ENCODE results near the gene ST3GAL2. TPM values are rescaled to one million over a fixed set of nuclear protein-coding genes. Genes with fewer than 3 reads are reported as not detected.

Gene ST3GAL2
- total RNA-seq, 1 donor from 2014 or later, result 35.6 TPM

GRCh38 chr16:70441406-70441990 lies 2.6 kb upstream of the ST3GAL2 start:
- H3K4me1 Mint-ChIP-seq (ENCODE audit: low read depth), result peaks cover 26% of the 10 kb centered on the region

GRCh38 chr16:70440009-70440692 lies 1.3 kb upstream of the ST3GAL2 start:
- peaks cover 29% of the 10 kb centered on the region for H3K4me1 Mint-ChIP-seq (ENCODE audit: low read depth)
- intact Hi-C loops (cut with micrococcal nuclease), result no loop called here
- H3K36me3 Mint-ChIP-seq (ENCODE audit: low read depth), result peaks cover 3% of the 10 kb centered on the region
- H3K27me3 Mint-ChIP-seq (ENCODE audit: insufficient read depth), result no peaks in the 10 kb centered on the region
- no peak for DNase-seq (ENCODE audit: low spot score)
- H3K27ac Mint-ChIP-seq, result peak overlapping the region; percentile 52
- no peaks in the 10 kb centered on the region for H3K9me3 Mint-ChIP-seq
- peak overlapping the region; percentile 86 for H3K4me3 Mint-ChIP-seq

More at GRCh38 chr16:70441406-70441990, 2.6 kb upstream of the ST3GAL2 start:
- Mint-ChIP-seq H3K4me3 (peak overlapping the region; percentile 57), H3K36me3 (ENCODE audit: low read depth) (peaks cover 1% of the 10 kb centered on the region), H3K9me3 (no peaks in the 10 kb centered on the region), H3K27ac (no peak overlapping the region), H3K27me3 (ENCODE audit: insufficient read depth) (no peaks in the 10 kb centered on the region)
- no peak for DNase-seq (ENCODE audit: low spot score)
- intact Hi-C loops (cut with micrococcal nuclease), result no loop called here

GRCh38 chr16:70438585-70438968 lies 323 bp downstream of the ST3GAL2 start:
- DNase-seq (ENCODE audit: low spot score), result no peak
- intact Hi-C loops (cut with micrococcal nuclease), result loop anchor here (2.0 to 5.0 kb wide), 3 partner anchors 34 to 186 kb away; partner anchors contain the start of genes AARS1 and EXOSC6
- Mint-ChIP-seq H3K27ac (peak overlapping the region; percentile 92), H3K27me3 (ENCODE audit: insufficient read depth) (no peaks in the 10 kb centered on the region), H3K36me3 (ENCODE audit: low read depth) (peaks cover 8% of the 10 kb centered on the region), H3K9me3 (no peaks in the 10 kb centered on the region), H3K4me3 (peak overlapping the region; percentile 98), H3K4me1 (ENCODE audit: low read depth) (peaks cover 34% of the 10 kb centered on the region)

- H3K27ac Mint-ChIP-seq, result peak overlapping the region; percentile 92
- peak overlapping the region; percentile 98 for H3K4me3 Mint-ChIP-seq
- DNase-seq (ENCODE audit: low spot score), result no peak
- intact Hi-C loops (cut with micrococcal nuclease), result loop anchor here (2.0 to 5.0 kb wide), 3 partner anchors 33 to 186 kb away; partner anchors contain the start of genes AARS1 and EXOSC6
- H3K4me1 Mint-ChIP-seq (ENCODE audit: low read depth), result peaks cover 41% of the 10 kb centered on the region
- H3K36me3 Mint-ChIP-seq (ENCODE audit: low read depth), result peaks cover 8% of the 10 kb centered on the region
- no peaks in the 10 kb centered on the region for H3K27me3 Mint-ChIP-seq (ENCODE audit: insufficient read depth)
- no peaks in the 10 kb centered on the region for H3K9me3 Mint-ChIP-seq
Measured at GRCh38 chr16:70437582-70438557, 1.0 kb downstream of the ST3GAL2 start.

GRCh38 chr16:70437017-70437581 lies 1.8 kb downstream of the ST3GAL2 start:
- Mint-ChIP-seq H3K36me3 (ENCODE audit: low read depth) (peaks cover 9% of the 10 kb centered on the region), H3K27me3 (ENCODE audit: insufficient read depth) (no peaks in the 10 kb centered on the region), H3K4me1 (ENCODE audit: low read depth) (peaks cover 49% of the 10 kb centered on the region), H3K9me3 (no peaks in the 10 kb centered on the region), H3K27ac (peak overlapping the region; percentile 92), H3K4me3 (peak overlapping the region; percentile 98)
- intact Hi-C loops (cut with micrococcal nuclease), result loop anchor here (5.0 kb wide), 1 partner anchor 185 kb away; the partner anchor contains the start of gene EXOSC6
- DNase-seq (ENCODE audit: low spot score), result no peak

GRCh38 chr16:70434484-70435260 lies 4.2 kb downstream of the ST3GAL2 start:
- H3K4me1 Mint-ChIP-seq (ENCODE audit: low read depth), result peaks cover 70% of the 10 kb centered on the region
- intact Hi-C loops (cut with micrococcal nuclease), result loop anchor here (5.0 kb wide), 1 partner anchor 182 kb away; the partner anchor contains the start of gene EXOSC6

GRCh38 chr16:70433458-70434103 lies 5.3 kb downstream of the ST3GAL2 start:
- intact Hi-C loops (cut with micrococcal nuclease), result no loop called here
- Mint-ChIP-seq H3K36me3 (ENCODE audit: low read depth) (peaks cover 12% of the 10 kb centered on the region), H3K4me1 (ENCODE audit: low read depth) (peaks cover 76% of the 10 kb centered on the region), H3K4me3 (no peak overlapping the region), H3K9me3 (no peaks in the 10 kb centered on the region), H3K27ac (no peak overlapping the region), H3K27me3 (ENCODE audit: insufficient read depth) (no peaks in the 10 kb centered on the region)
- no peak for DNase-seq (ENCODE audit: low spot score)

More at GRCh38 chr16:70434484-70435260, 4.2 kb downstream of the ST3GAL2 start:
- Mint-ChIP-seq H3K9me3 (no peaks in the 10 kb centered on the region), H3K27ac (no peak overlapping the region), H3K27me3 (ENCODE audit: insufficient read depth) (no peaks in the 10 kb centered on the region), H3K4me3 (no peak overlapping the region), H3K36me3 (ENCODE audit: low read depth) (peaks cover 12% of the 10 kb centered on the region)
- no peak for DNase-seq (ENCODE audit: low spot score)

GRCh38 chr16:70432723-70433457 lies 6.0 kb downstream of the ST3GAL2 start:
- Mint-ChIP-seq H3K27me3 (ENCODE audit: insufficient read depth) (no peaks in the 10 kb centered on the region), H3K4me1 (ENCODE audit: low read depth) (peaks cover 76% of the 10 kb centered on the region), H3K9me3 (no peaks in the 10 kb centered on the region), H3K27ac (peak overlapping the region; percentile 58), H3K4me3 (no peak overlapping the region), H3K36me3 (ENCODE audit: low read depth) (peaks cover 12% of the 10 kb centered on the region)
- intact Hi-C loops (cut with micrococcal nuclease), result no loop called here
- DNase-seq (ENCODE audit: low spot score), result no peak

- Mint-ChIP-seq H3K9me3 (no peaks in the 10 kb centered on the region), H3K27me3 (ENCODE audit: insufficient read depth) (no peaks in the 10 kb centered on the region), H3K27ac (peak overlapping the region; percentile 58), H3K4me1 (ENCODE audit: low read depth) (peaks cover 76% of the 10 kb centered on the region), H3K4me3 (no peak overlapping the region), H3K36me3 (ENCODE audit: low read depth) (peaks cover 14% of the 10 kb centered on the region)
- intact Hi-C loops (cut with micrococcal nuclease), result no loop called here
- DNase-seq (ENCODE audit: low spot score), result no peak
Measured at GRCh38 chr16:70432356-70432722, 6.6 kb downstream of the ST3GAL2 start.

- intact Hi-C loops (cut with micrococcal nuclease), result loop anchor here (1.0 to 2.0 kb wide), 4 partner anchors 8 to 92 kb away; partner anchors contain the start of genes COG4, SF3B3 and ST3GAL2
- peak; percentile 44 for DNase-seq (ENCODE audit: low spot score)
- Mint-ChIP-seq H3K4me1 (ENCODE audit: low read depth) (peaks cover 64% of the 10 kb centered on the region), H3K27ac (peak overlapping the region; percentile 93), H3K4me3 (peak overlapping the region; percentile 56), H3K27me3 (ENCODE audit: insufficient read depth) (no peaks in the 10 kb centered on the region), H3K36me3 (ENCODE audit: low read depth) (peaks cover 14% of the 10 kb centered on the region), H3K9me3 (no peaks in the 10 kb centered on the region)
Measured at GRCh38 chr16:70430667-70431536, 8.0 kb downstream of the ST3GAL2 start.
